Inflammatory macrophage treated with lipopolysaccharide for 4 hours (primary cell): ENCODE results near the gene CCDC33.

Source experiments
- DNase-seq: peaks from one replicate; pipeline ENCODE4 v3.0.0-alpha.2; 2020

Gene CCDC33

DNA sequence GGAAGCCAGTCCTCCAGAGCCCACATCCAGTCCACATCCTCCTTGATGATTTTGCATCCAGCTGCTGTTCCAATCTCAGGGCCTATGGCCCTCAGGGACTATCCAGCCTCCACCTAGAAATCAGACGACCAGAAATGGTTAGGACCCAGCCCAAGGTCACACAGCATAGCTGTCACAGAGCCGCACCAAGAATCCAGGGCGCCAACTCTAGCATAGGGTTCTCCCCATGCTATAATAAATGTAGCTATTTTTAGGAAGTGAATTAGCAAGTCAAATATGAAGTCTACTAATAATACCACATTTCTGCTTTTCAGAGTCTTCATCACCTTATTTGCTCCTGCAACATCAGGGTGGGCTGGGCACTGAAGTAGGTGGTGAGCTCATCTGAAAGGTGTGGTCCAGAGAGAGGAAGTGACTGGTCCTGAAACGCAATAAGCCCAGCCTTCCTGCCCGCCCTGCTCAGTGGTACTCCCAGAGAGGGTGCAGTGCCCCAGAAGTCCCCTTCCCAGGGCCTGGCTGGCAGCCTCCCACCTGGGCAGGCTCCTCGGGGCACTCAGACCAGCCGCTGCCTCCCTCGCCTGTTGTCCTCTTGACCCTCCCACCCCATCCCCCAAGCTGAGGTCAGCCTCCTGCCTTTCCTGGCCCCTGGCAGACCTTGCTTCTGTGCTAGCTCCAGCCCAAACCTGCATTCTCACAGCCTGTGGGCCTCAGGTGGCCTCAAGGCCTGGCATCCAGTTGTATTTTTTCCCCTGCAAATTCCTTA, 148.9 kb downstream of the CCDC33 start:
- peak; percentile 48 for DNase-seq

DNA sequence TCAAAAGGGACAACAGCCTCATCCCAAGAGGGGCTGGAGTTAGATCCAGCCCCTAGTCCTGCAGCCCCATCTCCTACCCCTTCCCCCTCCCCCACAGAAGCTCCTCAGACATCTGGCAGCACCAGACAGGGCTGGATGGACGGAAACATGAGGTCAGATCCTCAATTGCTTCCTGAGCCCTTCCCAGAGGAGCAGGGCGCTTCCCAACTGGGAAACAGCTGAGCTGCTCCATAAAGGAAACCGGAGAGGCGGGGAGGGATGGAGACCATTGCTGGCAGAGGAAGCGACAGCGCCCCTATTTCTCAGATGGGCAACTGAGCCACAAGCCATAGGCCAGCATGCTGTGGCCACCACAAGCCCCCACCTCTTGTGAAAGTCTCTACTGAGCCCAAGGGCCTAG, 149.6 kb downstream of the CCDC33 start:
- DNase-seq = no peak
